ENCODE results near the gene FUT7. TPM values are rescaled to one million over a fixed set of nuclear protein-coding genes. Genes with fewer than 3 reads are reported as not detected.
A peak's percentile ranks its signal among the peaks of the same experiment; 100 is the strongest.

The FUT7 gene
- total and polyA plus RNA-seq, 2 of the 13 experiments (the other 11 are each of a cell fraction or from before 2014, with no cell fraction given) = 0.05 TPM; not detected in 1

DNA sequence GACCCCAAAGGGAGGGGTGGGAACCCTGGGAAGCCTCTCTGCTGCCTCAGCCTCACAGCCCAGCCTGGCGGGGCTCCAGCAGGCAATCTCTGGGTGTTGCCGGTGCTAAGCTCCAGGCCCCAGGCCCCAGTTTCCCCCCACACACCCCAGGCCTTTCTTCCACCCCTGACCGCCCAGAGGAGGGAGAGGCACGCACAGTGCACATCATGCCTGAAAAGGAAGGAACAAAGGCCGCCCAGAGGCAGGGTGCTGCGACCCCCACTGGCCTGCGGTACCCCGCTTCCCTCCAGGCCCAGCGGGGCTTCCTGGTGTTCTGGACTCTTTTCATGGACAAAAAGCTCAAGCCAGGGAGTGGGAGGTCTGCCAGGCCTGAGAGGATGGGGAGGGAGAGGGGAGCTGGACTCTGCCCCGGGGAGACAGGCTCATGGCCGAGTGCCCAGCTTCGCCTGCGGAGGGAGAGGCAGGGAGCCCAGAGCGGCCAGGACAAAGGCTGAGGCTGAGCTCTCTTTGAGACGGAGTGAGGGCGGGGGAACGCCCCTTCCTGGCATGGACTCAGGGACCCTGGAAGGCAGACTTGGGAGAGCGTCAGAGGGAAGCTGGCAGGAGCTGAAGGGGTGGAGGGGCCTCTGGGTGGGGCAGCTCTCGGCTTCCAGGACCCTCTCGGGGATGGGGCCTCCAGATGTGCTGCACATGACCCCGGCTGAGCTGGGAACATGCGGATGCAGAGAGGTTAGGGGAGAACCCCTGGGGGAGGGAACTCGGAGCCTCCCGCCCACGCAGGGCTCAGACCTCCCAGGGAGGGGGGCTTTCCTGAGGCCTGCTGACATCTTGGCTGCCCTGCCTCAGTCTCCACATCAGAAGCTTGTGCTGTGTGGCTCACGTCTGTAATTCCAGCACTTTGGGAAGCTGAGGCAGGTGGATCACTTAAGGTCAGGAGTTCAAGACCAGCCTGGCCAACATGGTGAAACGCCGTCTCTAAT is 23.8 kb upstream of the FUT7 start (continued):
- TF ChIP-seq, protein P1, sequence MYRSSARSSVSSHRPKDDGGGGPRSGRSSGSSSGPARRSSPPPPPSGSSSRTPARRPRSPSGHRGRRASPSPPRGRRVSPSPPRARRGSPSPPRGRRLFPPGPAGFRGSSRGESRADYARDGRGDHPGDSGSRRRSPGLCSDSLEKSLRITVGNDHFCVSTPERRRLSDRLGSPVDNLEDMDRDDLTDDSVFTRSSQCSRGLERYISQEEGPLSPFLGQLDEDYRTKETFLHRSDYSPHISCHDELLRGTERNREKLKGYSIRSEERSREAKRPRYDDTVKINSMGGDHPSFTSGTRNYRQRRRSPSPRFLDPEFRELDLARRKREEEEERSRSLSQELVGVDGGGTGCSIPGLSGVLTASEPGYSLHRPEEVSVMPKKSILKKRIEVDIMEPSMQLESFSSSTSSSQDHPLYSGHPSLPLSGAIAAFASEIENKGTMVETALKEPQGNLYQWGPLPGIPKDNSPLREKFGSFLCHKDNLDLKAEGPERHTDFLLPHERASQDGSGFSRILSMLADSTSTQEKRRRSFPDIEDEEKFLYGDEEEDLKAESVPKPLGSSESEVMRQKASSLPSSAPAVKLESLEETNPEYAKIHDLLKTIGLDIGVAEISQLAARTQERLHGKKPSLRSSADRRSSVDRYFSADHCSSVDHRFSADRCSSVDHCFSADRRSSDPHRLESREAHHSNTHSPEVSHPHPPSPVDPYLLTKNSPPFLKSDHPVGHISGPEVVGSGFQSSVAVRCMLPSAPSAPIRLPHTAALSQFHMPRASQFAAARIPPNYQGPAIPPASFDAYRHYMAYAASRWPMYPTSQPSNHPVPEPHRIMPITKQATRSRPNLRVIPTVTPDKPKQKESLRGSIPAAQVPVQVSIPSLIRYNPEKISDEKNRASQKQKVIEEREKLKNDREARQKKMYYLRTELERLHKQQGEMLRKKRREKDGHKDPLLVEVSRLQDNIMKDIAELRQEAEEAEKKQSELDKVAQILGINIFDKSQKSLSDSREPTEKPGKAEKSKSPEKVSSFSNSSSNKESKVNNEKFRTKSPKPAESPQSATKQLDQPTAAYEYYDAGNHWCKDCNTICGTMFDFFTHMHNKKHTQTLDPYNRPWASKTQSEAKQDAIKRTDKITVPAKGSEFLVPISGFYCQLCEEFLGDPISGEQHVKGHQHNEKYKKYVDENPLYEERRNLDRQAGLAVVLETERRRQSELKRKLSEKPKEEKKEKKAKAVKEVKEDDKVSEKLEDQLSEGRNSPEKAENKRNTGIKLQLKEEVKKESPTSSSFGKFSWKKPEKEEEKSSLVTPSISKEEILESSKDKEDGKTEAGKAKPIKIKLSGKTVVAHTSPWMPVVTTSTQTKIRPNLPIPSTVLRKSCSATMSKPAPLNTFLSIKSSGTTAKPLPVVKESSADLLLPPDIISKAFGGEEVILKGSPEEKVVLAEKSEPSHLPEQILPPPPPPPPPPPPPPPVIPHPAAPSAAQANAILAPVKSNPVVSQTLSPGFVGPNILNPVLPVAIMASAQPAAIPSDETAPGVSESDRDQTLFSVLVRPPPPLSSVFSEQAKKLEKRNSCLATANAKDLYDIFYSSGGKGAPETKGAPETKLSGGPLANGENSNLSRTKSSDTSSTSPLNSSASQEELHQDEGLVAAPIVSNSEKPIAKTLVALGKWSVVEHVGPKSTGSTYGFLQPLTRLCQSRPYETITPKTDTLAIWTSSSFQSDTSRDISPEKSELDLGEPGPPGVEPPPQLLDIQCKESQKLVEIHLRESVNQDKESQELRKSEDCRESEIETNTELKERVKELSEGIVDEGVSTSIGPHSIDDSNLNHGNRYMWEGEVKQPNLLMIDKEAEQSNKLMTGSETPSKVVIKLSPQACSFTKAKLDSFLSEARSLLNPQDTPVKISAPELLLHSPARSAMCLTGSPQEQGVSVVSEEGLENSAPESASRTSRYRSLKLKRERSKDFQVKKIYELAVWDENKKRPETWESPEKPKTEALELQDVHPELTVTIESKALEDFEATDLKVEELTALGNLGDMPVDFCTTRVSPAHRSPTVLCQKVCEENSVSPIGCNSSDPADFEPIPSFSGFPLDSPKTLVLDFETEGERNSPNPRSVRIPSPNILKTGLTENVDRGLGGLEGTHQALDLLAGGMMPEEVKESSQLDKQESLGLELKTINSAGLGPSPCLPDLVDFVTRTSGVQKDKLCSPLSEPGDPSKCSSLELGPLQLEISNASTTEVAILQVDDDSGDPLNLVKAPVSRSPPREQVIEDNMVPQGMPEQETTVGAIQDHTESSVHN (CRISPR knock-in tag; IDR thresholded peaks at IDR 0.05) = no peak
- no peak for TF ChIP-seq JUND (CRISPR knock-in tag; IDR thresholded peaks at IDR 0.05)
- TF ChIP-seq ZNF746 (CRISPR knock-in tag; IDR thresholded peaks at IDR 0.05) = peak; percentile 94
- TF ChIP-seq ZBTB20 (CRISPR knock-in tag; IDR thresholded peaks at IDR 0.05; ENCODE audit: borderline replicate concordance, low read depth) = peak; percentile 74; the same call in 1 of the 2 replicates
- no peak for TF ChIP-seq ZNF619 (CRISPR knock-in tag; IDR thresholded peaks at IDR 0.05)
- TF ChIP-seq NR2F2 (IDR thresholded peaks at IDR 0.05; ENCODE audit: borderline replicate concordance, low read depth) = no peak
- TF ChIP-seq, protein P2, sequence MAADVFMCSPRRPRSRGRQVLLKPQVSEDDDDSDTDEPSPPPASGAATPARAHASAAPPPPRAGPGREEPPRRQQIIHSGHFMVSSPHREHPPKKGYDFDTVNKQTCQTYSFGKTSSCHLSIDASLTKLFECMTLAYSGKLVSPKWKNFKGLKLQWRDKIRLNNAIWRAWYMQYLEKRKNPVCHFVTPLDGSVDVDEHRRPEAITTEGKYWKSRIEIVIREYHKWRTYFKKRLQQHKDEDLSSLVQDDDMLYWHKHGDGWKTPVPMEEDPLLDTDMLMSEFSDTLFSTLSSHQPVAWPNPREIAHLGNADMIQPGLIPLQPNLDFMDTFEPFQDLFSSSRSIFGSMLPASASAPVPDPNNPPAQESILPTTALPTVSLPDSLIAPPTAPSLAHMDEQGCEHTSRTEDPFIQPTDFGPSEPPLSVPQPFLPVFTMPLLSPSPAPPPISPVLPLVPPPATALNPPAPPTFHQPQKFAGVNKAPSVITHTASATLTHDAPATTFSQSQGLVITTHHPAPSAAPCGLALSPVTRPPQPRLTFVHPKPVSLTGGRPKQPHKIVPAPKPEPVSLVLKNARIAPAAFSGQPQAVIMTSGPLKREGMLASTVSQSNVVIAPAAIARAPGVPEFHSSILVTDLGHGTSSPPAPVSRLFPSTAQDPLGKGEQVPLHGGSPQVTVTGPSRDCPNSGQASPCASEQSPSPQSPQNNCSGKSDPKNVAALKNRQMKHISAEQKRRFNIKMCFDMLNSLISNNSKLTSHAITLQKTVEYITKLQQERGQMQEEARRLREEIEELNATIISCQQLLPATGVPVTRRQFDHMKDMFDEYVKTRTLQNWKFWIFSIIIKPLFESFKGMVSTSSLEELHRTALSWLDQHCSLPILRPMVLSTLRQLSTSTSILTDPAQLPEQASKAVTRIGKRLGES (CRISPR knock-in tag; IDR thresholded peaks at IDR 0.05; ENCODE audit: borderline replicate concordance) = no peak
- TF ChIP-seq, protein P3, sequence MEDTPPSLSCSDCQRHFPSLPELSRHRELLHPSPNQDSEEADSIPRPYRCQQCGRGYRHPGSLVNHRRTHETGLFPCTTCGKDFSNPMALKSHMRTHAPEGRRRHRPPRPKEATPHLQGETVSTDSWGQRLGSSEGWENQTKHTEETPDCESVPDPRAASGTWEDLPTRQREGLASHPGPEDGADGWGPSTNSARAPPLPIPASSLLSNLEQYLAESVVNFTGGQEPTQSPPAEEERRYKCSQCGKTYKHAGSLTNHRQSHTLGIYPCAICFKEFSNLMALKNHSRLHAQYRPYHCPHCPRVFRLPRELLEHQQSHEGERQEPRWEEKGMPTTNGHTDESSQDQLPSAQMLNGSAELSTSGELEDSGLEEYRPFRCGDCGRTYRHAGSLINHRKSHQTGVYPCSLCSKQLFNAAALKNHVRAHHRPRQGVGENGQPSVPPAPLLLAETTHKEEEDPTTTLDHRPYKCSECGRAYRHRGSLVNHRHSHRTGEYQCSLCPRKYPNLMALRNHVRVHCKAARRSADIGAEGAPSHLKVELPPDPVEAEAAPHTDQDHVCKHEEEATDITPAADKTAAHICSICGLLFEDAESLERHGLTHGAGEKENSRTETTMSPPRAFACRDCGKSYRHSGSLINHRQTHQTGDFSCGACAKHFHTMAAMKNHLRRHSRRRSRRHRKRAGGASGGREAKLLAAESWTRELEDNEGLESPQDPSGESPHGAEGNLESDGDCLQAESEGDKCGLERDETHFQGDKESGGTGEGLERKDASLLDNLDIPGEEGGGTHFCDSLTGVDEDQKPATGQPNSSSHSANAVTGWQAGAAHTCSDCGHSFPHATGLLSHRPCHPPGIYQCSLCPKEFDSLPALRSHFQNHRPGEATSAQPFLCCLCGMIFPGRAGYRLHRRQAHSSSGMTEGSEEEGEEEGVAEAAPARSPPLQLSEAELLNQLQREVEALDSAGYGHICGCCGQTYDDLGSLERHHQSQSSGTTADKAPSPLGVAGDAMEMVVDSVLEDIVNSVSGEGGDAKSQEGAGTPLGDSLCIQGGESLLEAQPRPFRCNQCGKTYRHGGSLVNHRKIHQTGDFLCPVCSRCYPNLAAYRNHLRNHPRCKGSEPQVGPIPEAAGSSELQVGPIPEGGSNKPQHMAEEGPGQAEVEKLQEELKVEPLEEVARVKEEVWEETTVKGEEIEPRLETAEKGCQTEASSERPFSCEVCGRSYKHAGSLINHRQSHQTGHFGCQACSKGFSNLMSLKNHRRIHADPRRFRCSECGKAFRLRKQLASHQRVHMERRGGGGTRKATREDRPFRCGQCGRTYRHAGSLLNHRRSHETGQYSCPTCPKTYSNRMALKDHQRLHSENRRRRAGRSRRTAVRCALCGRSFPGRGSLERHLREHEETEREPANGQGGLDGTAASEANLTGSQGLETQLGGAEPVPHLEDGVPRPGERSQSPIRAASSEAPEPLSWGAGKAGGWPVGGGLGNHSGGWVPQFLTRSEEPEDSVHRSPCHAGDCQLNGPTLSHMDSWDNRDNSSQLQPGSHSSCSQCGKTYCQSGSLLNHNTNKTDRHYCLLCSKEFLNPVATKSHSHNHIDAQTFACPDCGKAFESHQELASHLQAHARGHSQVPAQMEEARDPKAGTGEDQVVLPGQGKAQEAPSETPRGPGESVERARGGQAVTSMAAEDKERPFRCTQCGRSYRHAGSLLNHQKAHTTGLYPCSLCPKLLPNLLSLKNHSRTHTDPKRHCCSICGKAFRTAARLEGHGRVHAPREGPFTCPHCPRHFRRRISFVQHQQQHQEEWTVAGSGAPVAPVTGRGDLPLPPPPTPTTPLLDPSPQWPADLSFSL (CRISPR knock-in tag; IDR thresholded peaks at IDR 0.05) = no peak
- no peak for TF ChIP-seq ATAD3A (CRISPR knock-in tag; IDR thresholded peaks at IDR 0.05)
- no peak for TF ChIP-seq ZNF44 (CRISPR knock-in tag; IDR thresholded peaks at IDR 0.05)
